ENCODE data around the gene PKP4. TPM values are rescaled to one million over a fixed set of nuclear protein-coding genes. Genes with fewer than 3 reads are reported as not detected.

Gene PKP4
- total and polyA plus RNA-seq, 2 experiments from 2014 or later, result 35.7 to 92.3 TPM

DNA sequence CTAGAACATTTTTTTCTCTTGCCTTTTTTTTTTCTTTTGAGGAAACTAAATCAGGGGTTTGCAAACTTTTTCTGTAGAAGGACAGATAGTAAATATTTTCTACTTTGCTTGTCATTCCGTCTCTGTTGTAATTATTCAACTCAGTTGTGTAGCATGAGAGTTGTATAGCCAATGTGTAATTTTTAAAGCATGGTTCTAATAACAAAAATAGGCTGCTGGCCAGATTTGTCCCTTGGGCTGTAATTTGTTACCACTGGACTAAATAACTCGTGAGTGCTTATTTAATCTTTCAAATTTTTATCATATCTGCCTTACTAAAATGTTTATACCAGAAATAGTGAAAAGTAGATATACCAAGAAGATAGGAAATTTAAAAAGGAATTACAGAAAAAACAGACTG, 43.2 kb upstream of the PKP4 start:
- no peak overlapping the region for H3K4me3 ChIP-seq
- peaks cover 12% of the 10 kb centered on the region for H3K4me1 ChIP-seq (ENCODE audit: insufficient read depth)
- TF ChIP-seq ZNF114 (CRISPR knock-in tag; IDR thresholded peaks at IDR 0.05) (no peak), EZH2 (IDR thresholded peaks at IDR 0.05; ENCODE audit: low read depth, unreplicated experiment) (no peak), NANOG (IDR thresholded peaks at IDR 0.05; ENCODE audit: borderline replicate concordance) (no peak), CREB1 (CRISPR knock-in tag; IDR thresholded peaks at IDR 0.05; ENCODE audit: low read depth) (no peak), STAT1 (IDR thresholded peaks at IDR 0.05; ENCODE audit: unreplicated experiment) (no peak)
- TF ChIP-seq, protein P1, sequence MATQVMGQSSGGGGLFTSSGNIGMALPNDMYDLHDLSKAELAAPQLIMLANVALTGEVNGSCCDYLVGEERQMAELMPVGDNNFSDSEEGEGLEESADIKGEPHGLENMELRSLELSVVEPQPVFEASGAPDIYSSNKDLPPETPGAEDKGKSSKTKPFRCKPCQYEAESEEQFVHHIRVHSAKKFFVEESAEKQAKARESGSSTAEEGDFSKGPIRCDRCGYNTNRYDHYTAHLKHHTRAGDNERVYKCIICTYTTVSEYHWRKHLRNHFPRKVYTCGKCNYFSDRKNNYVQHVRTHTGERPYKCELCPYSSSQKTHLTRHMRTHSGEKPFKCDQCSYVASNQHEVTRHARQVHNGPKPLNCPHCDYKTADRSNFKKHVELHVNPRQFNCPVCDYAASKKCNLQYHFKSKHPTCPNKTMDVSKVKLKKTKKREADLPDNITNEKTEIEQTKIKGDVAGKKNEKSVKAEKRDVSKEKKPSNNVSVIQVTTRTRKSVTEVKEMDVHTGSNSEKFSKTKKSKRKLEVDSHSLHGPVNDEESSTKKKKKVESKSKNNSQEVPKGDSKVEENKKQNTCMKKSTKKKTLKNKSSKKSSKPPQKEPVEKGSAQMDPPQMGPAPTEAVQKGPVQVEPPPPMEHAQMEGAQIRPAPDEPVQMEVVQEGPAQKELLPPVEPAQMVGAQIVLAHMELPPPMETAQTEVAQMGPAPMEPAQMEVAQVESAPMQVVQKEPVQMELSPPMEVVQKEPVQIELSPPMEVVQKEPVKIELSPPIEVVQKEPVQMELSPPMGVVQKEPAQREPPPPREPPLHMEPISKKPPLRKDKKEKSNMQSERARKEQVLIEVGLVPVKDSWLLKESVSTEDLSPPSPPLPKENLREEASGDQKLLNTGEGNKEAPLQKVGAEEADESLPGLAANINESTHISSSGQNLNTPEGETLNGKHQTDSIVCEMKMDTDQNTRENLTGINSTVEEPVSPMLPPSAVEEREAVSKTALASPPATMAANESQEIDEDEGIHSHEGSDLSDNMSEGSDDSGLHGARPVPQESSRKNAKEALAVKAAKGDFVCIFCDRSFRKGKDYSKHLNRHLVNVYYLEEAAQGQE (IDR thresholded peaks at IDR 0.05; ENCODE audit: unreplicated experiment), result no peak
- TF ChIP-seq, protein P2, sequence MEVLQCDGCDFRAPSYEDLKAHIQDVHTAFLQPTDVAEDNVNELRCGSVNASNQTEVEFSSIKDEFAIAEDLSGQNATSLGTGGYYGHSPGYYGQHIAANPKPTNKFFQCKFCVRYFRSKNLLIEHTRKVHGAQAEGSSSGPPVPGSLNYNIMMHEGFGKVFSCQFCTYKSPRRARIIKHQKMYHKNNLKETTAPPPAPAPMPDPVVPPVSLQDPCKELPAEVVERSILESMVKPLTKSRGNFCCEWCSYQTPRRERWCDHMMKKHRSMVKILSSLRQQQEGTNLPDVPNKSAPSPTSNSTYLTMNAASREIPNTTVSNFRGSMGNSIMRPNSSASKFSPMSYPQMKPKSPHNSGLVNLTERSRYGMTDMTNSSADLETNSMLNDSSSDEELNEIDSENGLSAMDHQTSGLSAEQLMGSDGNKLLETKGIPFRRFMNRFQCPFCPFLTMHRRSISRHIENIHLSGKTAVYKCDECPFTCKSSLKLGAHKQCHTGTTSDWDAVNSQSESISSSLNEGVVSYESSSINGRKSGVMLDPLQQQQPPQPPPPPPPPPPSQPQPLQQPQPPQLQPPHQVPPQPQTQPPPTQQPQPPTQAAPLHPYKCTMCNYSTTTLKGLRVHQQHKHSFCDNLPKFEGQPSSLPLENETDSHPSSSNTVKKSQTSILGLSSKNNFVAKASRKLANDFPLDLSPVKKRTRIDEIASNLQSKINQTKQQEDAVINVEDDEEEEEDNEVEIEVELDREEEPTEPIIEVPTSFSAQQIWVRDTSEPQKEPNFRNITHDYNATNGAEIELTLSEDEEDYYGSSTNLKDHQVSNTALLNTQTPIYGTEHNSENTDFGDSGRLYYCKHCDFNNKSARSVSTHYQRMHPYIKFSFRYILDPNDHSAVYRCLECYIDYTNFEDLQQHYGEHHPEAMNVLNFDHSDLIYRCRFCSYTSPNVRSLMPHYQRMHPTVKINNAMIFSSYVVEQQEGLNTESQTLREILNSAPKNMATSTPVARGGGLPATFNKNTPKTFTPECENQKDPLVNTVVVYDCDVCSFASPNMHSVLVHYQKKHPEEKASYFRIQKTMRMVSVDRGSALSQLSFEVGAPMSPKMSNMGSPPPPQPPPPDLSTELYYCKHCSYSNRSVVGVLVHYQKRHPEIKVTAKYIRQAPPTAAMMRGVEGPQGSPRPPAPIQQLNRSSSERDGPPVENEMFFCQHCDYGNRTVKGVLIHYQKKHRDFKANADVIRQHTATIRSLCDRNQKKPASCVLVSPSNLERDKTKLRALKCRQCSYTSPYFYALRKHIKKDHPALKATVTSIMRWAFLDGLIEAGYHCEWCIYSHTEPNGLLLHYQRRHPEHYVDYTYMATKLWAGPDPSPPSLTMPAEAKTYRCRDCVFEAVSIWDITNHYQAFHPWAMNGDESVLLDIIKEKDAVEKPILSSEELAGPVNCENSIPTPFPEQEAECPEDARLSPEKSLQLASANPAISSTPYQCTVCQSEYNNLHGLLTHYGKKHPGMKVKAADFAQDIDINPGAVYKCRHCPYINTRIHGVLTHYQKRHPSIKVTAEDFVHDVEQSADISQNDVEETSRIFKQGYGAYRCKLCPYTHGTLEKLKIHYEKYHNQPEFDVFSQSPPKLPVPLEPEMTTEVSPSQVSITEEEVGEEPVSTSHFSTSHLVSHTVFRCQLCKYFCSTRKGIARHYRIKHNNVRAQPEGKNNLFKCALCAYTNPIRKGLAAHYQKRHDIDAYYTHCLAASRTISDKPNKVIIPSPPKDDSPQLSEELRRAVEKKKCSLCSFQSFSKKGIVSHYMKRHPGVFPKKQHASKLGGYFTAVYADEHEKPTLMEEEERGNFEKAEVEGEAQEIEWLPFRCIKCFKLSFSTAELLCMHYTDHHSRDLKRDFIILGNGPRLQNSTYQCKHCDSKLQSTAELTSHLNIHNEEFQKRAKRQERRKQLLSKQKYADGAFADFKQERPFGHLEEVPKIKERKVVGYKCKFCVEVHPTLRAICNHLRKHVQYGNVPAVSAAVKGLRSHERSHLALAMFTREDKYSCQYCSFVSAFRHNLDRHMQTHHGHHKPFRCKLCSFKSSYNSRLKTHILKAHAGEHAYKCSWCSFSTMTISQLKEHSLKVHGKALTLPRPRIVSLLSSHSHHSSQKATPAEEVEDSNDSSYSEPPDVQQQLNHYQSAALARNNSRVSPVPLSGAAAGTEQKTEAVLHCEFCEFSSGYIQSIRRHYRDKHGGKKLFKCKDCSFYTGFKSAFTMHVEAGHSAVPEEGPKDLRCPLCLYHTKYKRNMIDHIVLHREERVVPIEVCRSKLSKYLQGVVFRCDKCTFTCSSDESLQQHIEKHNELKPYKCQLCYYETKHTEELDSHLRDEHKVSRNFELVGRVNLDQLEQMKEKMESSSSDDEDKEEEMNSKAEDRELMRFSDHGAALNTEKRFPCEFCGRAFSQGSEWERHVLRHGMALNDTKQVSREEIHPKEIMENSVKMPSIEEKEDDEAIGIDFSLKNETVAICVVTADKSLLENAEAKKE (CRISPR knock-in tag; IDR thresholded peaks at IDR 0.05), result no peak
- TF ChIP-seq, protein P3, sequence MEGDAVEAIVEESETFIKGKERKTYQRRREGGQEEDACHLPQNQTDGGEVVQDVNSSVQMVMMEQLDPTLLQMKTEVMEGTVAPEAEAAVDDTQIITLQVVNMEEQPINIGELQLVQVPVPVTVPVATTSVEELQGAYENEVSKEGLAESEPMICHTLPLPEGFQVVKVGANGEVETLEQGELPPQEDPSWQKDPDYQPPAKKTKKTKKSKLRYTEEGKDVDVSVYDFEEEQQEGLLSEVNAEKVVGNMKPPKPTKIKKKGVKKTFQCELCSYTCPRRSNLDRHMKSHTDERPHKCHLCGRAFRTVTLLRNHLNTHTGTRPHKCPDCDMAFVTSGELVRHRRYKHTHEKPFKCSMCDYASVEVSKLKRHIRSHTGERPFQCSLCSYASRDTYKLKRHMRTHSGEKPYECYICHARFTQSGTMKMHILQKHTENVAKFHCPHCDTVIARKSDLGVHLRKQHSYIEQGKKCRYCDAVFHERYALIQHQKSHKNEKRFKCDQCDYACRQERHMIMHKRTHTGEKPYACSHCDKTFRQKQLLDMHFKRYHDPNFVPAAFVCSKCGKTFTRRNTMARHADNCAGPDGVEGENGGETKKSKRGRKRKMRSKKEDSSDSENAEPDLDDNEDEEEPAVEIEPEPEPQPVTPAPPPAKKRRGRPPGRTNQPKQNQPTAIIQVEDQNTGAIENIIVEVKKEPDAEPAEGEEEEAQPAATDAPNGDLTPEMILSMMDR (conservative IDR thresholded peaks at IDR 0.05; ENCODE audit: low read depth in 2 of 2), result no peak
- peaks cover 18% of the 10 kb centered on the region for H3K27me3 ChIP-seq (ENCODE audit: insufficient read depth)
- Mint-ChIP-seq H3K4me3 (no peak overlapping the region), H3K4me1 (peaks cover 17% of the 10 kb centered on the region), H3K27ac (no peak overlapping the region), H3K36me3 (ENCODE audit: low read depth) (peaks cover 36% of the 10 kb centered on the region), H3K27me3 (ENCODE audit: insufficient read depth, low read depth, poor library complexity) (peaks cover 20% of the 10 kb centered on the region), H3K9me3 (peaks cover 38% of the 10 kb centered on the region)
- no peak overlapping the region for H3K27ac ChIP-seq (ENCODE audit: low read depth)
- DNase-seq (ENCODE audit: low spot score) (no peak), ATAC-seq (no peak)
- peaks cover 3% of the 10 kb centered on the region; the same call in 1 of the 2 replicates for H3K9me2 ChIP-seq (ENCODE audit: insufficient read depth)
- H3K79me2 ChIP-seq (replicated peaks; ENCODE audit: insufficient read depth), result no peaks in the 10 kb centered on the region
- no peaks in the 10 kb centered on the region for H3F3A ChIP-seq (replicated peaks; ENCODE audit: low read depth)
- no peak overlapping the region for H2AFZ ChIP-seq
- H3K36me3 ChIP-seq (ENCODE audit: insufficient read depth), result peaks cover 3% of the 10 kb centered on the region; the same call in 1 of the 2 replicates
- peak overlapping the region; percentile 28 for H3K4me2 ChIP-seq
- no peaks in the 10 kb centered on the region for H4K20me1 ChIP-seq (replicated peaks; ENCODE audit: insufficient read depth)
